GM19372 (cell line): Measurements from ENCODE around the gene INHBE.
"Not testable (repeated sequence)": the region's sequence is repeated elsewhere in the genome, so short reads cannot be mapped to it uniquely, and the experiment has no call there.

ENCODE experiments used
- ATAC-seq: cut with Tn5 transposase; IDR thresholded peaks from one replicate; pipeline ENCODE4 v1.9.1; 2021; ENCODE audit warnings: mild to moderate bottlenecking, low read depth, moderate library complexity; ENCODE audit not compliant: unreplicated experiment

Gene INHBE

GRCh38 chr12:57439762-57440266 lies 15.3 kb upstream of the INHBE start:
- ATAC-seq, result no peak

GRCh38 chr12:57441393-57441792 lies 13.7 kb upstream of the INHBE start:
- ATAC-seq, result not testable (repeated sequence)

- ATAC-seq, result no peak
Observed at GRCh38 chr12:57441846-57442427, 13.2 kb upstream of the INHBE start.

- not testable (repeated sequence) for ATAC-seq
Observed at GRCh38 chr12:57444337-57444736, 10.8 kb upstream of the INHBE start.

GRCh38 chr12:57444744-57445143 lies 10.4 kb upstream of the INHBE start:
- no peak for ATAC-seq

GRCh38 chr12:57446292-57446960 lies 8.7 kb upstream of the INHBE start:
- ATAC-seq, result no peak

- ATAC-seq, result no peak
Observed at GRCh38 chr12:57448669-57449068, 6.4 kb upstream of the INHBE start.

GRCh38 chr12:57449375-57449774 lies 5.7 kb upstream of the INHBE start:
- no peak for ATAC-seq

GRCh38 chr12:57450057-57450456 lies 5.0 kb upstream of the INHBE start:
- no peak for ATAC-seq

- no peak for ATAC-seq
Observed at GRCh38 chr12:57451233-57451778, 3.8 kb upstream of the INHBE start.

GRCh38 chr12:57452181-57452936 lies 2.7 kb upstream of the INHBE start:
- no peak for ATAC-seq

- no peak for ATAC-seq
Observed at GRCh38 chr12:57452937-57453509, 2.1 kb upstream of the INHBE start.

- no peak for ATAC-seq
Observed at GRCh38 chr12:57454213-57454565, 918 bp upstream of the INHBE start.

GRCh38 chr12:57455374-57456144 lies 452 bp downstream of the INHBE start:
- no peak for ATAC-seq

GRCh38 chr12:57456145-57456700 lies 1.1 kb downstream of the INHBE start:
- no peak for ATAC-seq

GRCh38 chr12:57456737-57457490 lies 1.8 kb downstream of the INHBE start:
- ATAC-seq, result no peak

- ATAC-seq, result no peak
Observed at GRCh38 chr12:57458665-57459054, 3.6 kb downstream of the INHBE start.

- peak; percentile 55 for ATAC-seq
Observed at GRCh38 chr12:57459055-57459749, 4.1 kb downstream of the INHBE start.
